HG03066 (cell line): ENCODE data around the gene RBM11.
"Not testable (repeated sequence)": the region's sequence is repeated elsewhere in the genome, so short reads cannot be mapped to it uniquely, and the experiment has no call there.

Source experiments
- ATAC-seq: cut with Tn5 transposase; IDR thresholded peaks from one replicate; pipeline ENCODE4 v1.9.1; 2021; ENCODE audit warnings: low read depth; ENCODE audit not compliant: unreplicated experiment

RBM11 gene, protein sequence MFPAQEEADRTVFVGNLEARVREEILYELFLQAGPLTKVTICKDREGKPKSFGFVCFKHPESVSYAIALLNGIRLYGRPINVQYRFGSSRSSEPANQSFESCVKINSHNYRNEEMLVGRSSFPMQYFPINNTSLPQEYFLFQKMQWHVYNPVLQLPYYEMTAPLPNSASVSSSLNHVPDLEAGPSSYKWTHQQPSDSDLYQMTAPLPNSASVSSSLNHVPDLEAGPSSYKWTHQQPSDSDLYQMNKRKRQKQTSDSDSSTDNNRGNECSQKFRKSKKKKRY

GRCh38 chr21:14215971-14216641 lies at the start of gene RBM11:
RBM11 (plus strand) TSS chr21:14216157; CDS start chr21:14216187, 30 bp downstream.
- peak; percentile 85 for ATAC-seq

GRCh38 chr21:14166463-14167223 lies 49.3 kb upstream of the RBM11 start:
- not testable (repeated sequence) for ATAC-seq

GRCh38 chr21:14206222-14206621 lies 9.7 kb upstream of the RBM11 start:
- ATAC-seq = no peak

DNA sequence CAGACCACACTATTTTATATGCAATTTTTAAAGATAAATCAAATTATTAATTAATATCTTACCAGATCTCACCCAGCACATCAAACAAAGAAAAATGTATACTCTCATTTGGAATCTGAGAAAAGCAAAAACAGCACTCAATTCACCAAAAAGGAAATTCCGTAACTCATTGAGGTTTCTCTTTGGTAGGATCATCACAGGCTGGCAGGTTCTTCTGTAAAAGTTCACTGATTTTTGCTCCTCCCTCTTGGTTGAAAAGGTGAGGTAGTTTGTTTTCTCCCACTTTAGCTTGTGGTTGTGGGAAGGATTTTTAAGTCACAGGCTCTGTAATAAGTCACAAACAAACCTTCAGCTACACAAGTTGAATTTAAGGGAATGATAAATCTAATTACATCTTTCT lies 5.2 kb upstream of the RBM11 start, which contains the start of gene LIPI:
Gene LIPI (minus strand): TSS at position 218 of the 400 bp plus-strand sequence. CDS start 110 bp downstream, at position 108.
- no peak for ATAC-seq

DNA sequence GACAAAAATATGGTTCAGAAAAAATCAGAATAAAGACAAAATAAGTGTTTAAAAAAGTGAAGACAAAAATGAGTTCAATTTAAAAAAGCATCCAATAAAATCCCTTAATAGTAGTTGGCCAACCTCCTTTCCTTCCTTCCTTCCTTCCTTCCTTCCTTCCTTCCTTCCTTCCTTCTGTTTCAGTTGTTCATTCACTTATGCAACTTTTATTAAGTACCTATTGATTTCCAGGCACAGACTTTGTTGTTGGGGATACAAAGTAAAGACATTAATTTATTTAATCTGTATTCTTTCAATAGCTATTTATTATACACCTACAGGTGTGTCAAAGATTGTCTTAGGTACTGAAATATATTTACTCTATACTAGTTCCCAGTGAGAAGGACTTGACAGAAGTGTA lies 2.8 kb upstream of the RBM11 start:
- no peak for ATAC-seq

GRCh38 chr21:14223365-14223764 lies 7.4 kb downstream of the RBM11 start:
- ATAC-seq = no peak

DNA sequence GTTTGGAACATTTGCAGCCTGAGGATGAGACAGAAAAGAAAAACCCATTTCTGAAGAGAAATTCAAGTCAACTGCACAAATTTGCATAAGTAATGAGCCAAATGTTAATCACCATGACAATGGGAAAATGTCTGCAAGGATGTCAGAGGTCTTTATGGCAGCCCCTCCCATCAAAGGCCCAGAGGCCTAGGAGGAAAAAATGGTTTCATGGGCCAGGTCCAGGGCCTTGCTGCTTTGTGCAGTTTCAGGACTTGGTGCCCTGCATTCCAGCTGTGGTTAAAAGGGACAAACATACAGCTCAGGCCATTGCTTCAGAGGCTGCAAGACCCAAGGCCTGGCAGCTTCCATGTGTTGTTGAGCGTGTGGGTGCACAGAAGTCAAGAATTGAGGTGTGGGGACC lies 13.4 kb downstream of the RBM11 start:
- no peak for ATAC-seq

- no peak for ATAC-seq
Observed at GRCh38 chr21:14235101-14235500, 19.1 kb downstream of the RBM11 start.

DNA sequence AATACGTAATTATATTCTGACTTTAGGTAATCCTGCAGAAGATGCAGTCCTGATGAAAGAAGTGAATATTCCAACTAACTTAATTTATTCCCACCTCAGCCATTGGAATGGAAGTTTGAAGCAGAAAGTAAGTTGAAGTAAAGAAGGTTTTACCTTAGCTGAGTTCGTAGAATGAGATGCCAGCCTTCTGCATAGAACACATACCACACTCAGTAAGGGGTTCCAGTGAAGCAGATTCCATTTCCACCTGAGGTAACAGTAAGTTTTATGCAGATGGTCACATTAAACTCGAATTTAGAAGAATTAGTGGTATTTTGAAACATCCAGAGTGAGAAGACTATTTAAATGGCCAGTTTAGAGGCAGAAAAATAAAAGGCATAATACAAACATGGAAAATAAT lies 20.2 kb downstream of the RBM11 start:
- no peak for ATAC-seq

- no peak for ATAC-seq
Observed at GRCh38 chr21:14239281-14239680, 23.3 kb downstream of the RBM11 start.

DNA sequence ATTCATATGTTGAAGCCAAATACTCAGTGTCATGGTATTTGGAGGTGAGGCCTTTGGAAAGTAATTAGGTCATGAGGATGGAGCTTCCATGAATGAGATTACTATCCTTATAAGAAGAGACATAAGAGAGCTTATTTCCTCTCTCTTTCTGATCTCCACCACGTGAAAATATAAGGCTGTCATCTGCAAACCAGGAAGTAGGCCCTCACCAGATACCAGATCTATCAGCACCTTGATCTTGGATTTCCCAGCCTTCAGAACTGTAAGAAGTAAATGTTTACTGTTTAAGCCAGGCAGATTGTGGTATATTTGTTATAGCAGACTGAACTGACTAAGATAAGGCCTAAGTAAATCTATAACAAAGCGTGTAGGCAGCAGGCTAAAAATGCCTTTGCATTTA lies 25.3 kb downstream of the RBM11 start:
- ATAC-seq = no peak

DNA sequence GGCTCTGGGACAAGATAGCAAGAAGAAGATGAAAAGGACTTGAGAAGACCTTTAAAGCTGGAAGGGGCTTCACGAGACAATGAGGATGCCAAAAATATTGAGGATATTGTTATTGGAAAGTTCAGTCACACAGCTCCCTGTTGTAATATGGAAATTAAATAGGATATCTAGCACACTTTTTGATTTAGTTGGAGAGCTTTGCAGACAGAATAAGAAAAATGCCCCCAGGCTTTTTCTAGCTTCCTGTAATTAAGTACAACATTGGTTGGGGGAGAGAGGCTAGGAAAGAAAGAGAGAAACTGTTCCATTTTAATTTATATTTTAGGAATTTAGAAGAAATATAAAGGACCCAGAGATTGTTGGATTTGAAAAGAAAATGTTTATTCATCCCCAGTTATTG lies 27.5 kb downstream of the RBM11 start:
- ATAC-seq = no peak

- ATAC-seq = no peak
Observed at GRCh38 chr21:14243874-14244273, 27.9 kb downstream of the RBM11 start.

- ATAC-seq = no peak
Observed at GRCh38 chr21:14244911-14245310, 29.0 kb downstream of the RBM11 start.

GRCh38 chr21:14245711-14246110 lies 29.8 kb downstream of the RBM11 start:
- ATAC-seq = no peak

GRCh38 chr21:14251336-14251735 lies 35.4 kb downstream of the RBM11 start:
- no peak for ATAC-seq

DNA sequence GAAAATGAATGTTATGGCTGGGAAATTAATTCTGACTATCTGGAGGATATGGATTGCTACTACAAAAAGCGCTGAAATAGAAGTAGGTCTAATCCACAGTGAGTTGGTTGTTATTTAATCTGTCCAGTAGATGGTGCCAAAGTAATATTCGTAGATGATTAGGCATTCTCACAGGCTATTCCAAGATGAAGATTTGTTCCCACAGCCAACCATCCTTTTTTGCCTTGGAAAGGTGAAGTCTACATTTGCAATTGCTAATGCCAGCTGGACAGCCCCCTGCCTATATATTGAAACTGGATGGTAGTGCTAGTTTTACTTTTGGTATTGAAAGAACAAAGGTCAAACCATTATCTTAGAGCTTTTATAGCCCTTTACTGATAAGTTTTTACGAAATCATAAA lies 43.8 kb downstream of the RBM11 start:
- ATAC-seq = no peak

GRCh38 chr21:14260174-14260764 lies 44.3 kb downstream of the RBM11 start:
- ATAC-seq = no peak

DNA sequence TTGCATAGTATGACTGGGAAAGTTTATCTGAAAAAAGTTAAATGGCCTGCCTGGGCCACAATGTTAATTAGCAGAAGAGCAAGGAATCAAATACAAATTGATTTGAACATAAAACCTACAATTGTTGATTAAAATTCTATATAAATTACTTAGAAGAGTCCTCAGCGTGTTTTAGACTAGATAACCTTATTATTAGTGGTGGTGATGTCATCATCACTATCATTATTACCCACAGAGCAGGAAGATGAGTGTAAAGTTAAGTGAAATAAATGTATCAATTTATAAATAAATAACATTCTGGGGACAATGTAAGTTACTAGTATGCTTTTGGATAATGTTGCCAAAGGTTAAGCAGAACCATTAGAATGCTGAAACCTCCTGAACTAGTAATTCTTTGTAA lies 46.1 kb downstream of the RBM11 start:
- ATAC-seq = no peak

- no peak for ATAC-seq
Observed at GRCh38 chr21:14263879-14264278, 47.9 kb downstream of the RBM11 start.

DNA sequence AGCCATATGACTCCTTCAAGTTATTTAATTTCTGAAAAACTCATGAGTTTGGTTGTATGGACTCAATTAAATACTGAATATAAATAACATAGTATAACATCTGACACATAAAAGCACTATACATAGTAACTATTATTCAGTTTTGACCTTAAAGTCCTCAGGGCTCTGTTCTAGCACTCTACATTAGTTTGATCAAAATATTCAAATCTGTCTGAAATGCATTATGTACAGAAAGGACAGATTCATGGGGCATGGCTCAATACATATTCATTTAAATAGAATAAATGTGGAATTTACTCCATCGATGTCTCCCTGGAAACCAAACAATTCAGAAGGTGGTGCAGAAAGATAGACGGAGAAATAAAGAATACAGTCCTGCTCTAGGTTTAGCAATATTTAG lies 49.1 kb downstream of the RBM11 start:
- no peak for ATAC-seq
